IMR-90 (cell line): Measurements from ENCODE around the gene SCAANT1. TPM values are rescaled to one million over a fixed set of nuclear protein-coding genes. Genes with fewer than 3 reads are reported as not detected.

Experiments used
- ATAC-seq: fragments of 200-7000 bp; cut with Tn5 transposase; 2 replicates; pipeline ENCODE4 v1.9.1; 2020; ENCODE audit warnings: low read depth, mild to moderate bottlenecking, moderate library complexity
- BruUV-seq: library from RNA; stranded (reverse); fragments of 400-500 nt; replicated peaks from 2 replicates; lab custom pipeline; 2021; lab: Mats Ljungman, UMichigan
- CTCF ChIA-PET: fragments of 300-600 bp; formaldehyde crosslinking; extraction: SDS; loops from one replicate; lab custom pipeline; 2021; ENCODE audit warnings: antibody characterized with exemption; lab: Yijun Ruan, JAX
- POLR2A ChIA-PET: fragments of 300-600 bp; sonication (Branson Sonifier 250); formaldehyde crosslinking; loops from one replicate; lab custom pipeline; 2022; ENCODE audit warnings: antibody characterized with exemption; ENCODE audit not compliant: unreplicated experiment; lab: Charles Lee
- DNase-seq: peaks from one replicate; pipeline ENCODE4 v3.0.0; 2013
- H2AFZ ChIP-seq: replicated peaks from 2 replicates; pipeline ENCODE3; 2013; ENCODE audit warnings: low read length, mild to moderate bottlenecking; ENCODE audit not compliant: poor library complexity
- H2AK5ac ChIP-seq: 2 replicates; pipeline ENCODE4 v1.6.1; 2013; ENCODE audit warnings: low read depth, low read length, inconsistent platforms
- H2AK9ac ChIP-seq: replicated peaks from 2 replicates; pipeline ENCODE3; 2013; ENCODE audit warnings: mild to moderate bottlenecking, low read depth, low read length, moderate library complexity; ENCODE audit not compliant: poor library complexity
- H2BK120ac ChIP-seq: 2 replicates; pipeline ENCODE4 v1.6.1; 2013; ENCODE audit warnings: low read depth, low read length, inconsistent platforms
- H2BK15ac ChIP-seq: 3 replicates; pipeline ENCODE4 v1.6.1; 2013; ENCODE audit warnings: low read depth, low read length, inconsistent platforms
- H2BK20ac ChIP-seq: 2 replicates; pipeline ENCODE4 v1.6.1; 2013; ENCODE audit warnings: low read depth, mild to moderate bottlenecking, inconsistent platforms, low read length, moderate library complexity
- H2BK5ac ChIP-seq: 2 replicates; pipeline ENCODE4 v1.6.1; 2013; ENCODE audit warnings: mild to moderate bottlenecking, low read depth, low read length, inconsistent platforms; ENCODE audit not compliant: poor library complexity, severe bottlenecking
- H3K14ac ChIP-seq: replicated peaks from 2 replicates; pipeline ENCODE4 v1.6.1; 2013; ENCODE audit warnings: low read depth, low read length, inconsistent platforms
- H3K18ac ChIP-seq: 2 replicates; pipeline ENCODE4 v1.6.1; 2013; ENCODE audit warnings: low read depth, low read length, control low read depth
- H3K23ac ChIP-seq: 2 replicates; pipeline ENCODE4 v1.6.1; 2013; ENCODE audit warnings: low read depth, low read length, inconsistent platforms
- H3K27ac ChIP-seq: 2 replicates; pipeline ENCODE4 v1.5.1; 2013; ENCODE audit warnings: mild to moderate bottlenecking, control low read depth, low read length; ENCODE audit not compliant: insufficient read depth
- H3K27me3 ChIP-seq: 2 replicates; pipeline ENCODE4 v1.6.1; 2013; ENCODE audit warnings: low read length; ENCODE audit not compliant: control insufficient read depth, insufficient read depth
- H3K36me3 ChIP-seq: 2 replicates; pipeline ENCODE4 v1.6.1; 2013; ENCODE audit warnings: low read length, mixed read lengths; ENCODE audit not compliant: control insufficient read depth, insufficient read depth
- H3K4ac ChIP-seq: 2 replicates; pipeline ENCODE4 v1.6.1; 2013; ENCODE audit warnings: low read depth, low read length, inconsistent platforms
- H3K4me1 ChIP-seq: 2 replicates; pipeline ENCODE4 v1.6.1; 2013; ENCODE audit warnings: low read length, mixed read lengths; ENCODE audit not compliant: control insufficient read depth, insufficient read depth
- H3K4me2 ChIP-seq: 2 replicates; pipeline ENCODE4 v1.6.1; 2013; ENCODE audit warnings: low read depth, mild to moderate bottlenecking, control low read depth, low read length, moderate library complexity
- H3K4me3 ChIP-seq: 2 replicates; pipeline ENCODE4 v1.5.1; 2013; ENCODE audit warnings: low read depth, mild to moderate bottlenecking, control low read depth, low read length, moderate library complexity; ENCODE audit not compliant: insufficient read depth
- H3K56ac ChIP-seq: 2 replicates; pipeline ENCODE4 v1.6.1; 2013; ENCODE audit warnings: low read length, inconsistent platforms; ENCODE audit not compliant: insufficient read depth; ENCODE audit errors: extremely low read depth
- H3K79me1 ChIP-seq, 2 experiments: 2 replicates each; pipeline ENCODE4 v1.6.1; 2013; ENCODE audit warnings: low read length in 2 of 2, inconsistent platforms in 1 of 2, low read depth in 1 of 2
- H3K9ac ChIP-seq: 2 replicates; pipeline ENCODE4 v1.6.1; 2013; ENCODE audit warnings: low read depth, low read length, control low read depth
- H3K9me1 ChIP-seq: 2 replicates; pipeline ENCODE4 v1.6.1; 2013; ENCODE audit warnings: low read length, inconsistent platforms; ENCODE audit not compliant: insufficient read depth
- H3K9me3 ChIP-seq: 2 replicates; pipeline ENCODE4 v1.6.1; 2013; ENCODE audit warnings: low read length; ENCODE audit not compliant: control insufficient read depth, insufficient read depth
- H4K20me1 ChIP-seq: 2 replicates; pipeline ENCODE4 v1.6.1; 2013; ENCODE audit warnings: low read length, inconsistent platforms; ENCODE audit not compliant: insufficient read depth
- H4K5ac ChIP-seq: 2 replicates; pipeline ENCODE4 v1.6.1; 2013; ENCODE audit warnings: mild to moderate bottlenecking, low read depth, low read length, control low read depth
- H4K8ac ChIP-seq, 2 experiments: 2 replicates each; pipeline ENCODE4 v1.6.1; 2013; ENCODE audit warnings: low read depth in 2 of 2, low read length in 2 of 2, control low read depth in 1 of 2, inconsistent platforms in 1 of 2
- H4K91ac ChIP-seq: 2 replicates; pipeline ENCODE4 v1.6.1; 2013; ENCODE audit warnings: low read depth, low read length, inconsistent platforms; ENCODE audit not compliant: insufficient read depth
- BHLHE40 ChIP-seq: fragments of 150-350 bp; IDR thresholded peaks from 2 replicates; pipeline ENCODE4 v1.6.1; 2016; ENCODE audit warnings: mild to moderate bottlenecking, low read depth, low read length
- CEBPB ChIP-seq: IDR thresholded peaks from 2 replicates; pipeline ENCODE4 v1.6.1; 2012; ENCODE audit warnings: low read depth, low read length, improper control_type of control experiment
- FOS ChIP-seq: fragments of 150-350 bp; IDR thresholded peaks from 2 replicates; pipeline ENCODE4 v1.6.1; 2016; ENCODE audit warnings: low read depth, low read length
- POLR2A ChIP-seq: IDR thresholded peaks from 2 replicates; pipeline ENCODE4 v1.6.1; 2012; ENCODE audit warnings: mild to moderate bottlenecking, low read depth, low read length
- RAD21 ChIP-seq: IDR thresholded peaks from 2 replicates; pipeline ENCODE4 v1.6.1; 2012; ENCODE audit warnings: low read length, improper control_type of control experiment
- SMC3 ChIP-seq: fragments of 150-350 bp; IDR thresholded peaks from 2 replicates; pipeline ENCODE4 v1.6.1; 2016; ENCODE audit warnings: low read depth, mild to moderate bottlenecking, antibody characterized with exemption, low read length, moderate library complexity
- WGBS, 2 experiments: methylation state at CpG; one replicate each; pipeline versions ENCODE4 v1.1.5 to v1.1.7; 2013; ENCODE audit warnings: missing lambda C conversion rate in 2 of 2; ENCODE audit not compliant: insufficient read length in 1 of 2; ENCODE audit errors: extremely low coverage in 2 of 2; 5-methylcytosine and 5-hydroxymethylcytosine counted together
- dilution Hi-C: fragments of 300-500 bp; cut with HindIII; formaldehyde crosslinking; loops from one replicate; pipeline ENCODE4 v1.14.3; 2018; ENCODE audit warnings: low sequenced_read_pairs; ENCODE audit not compliant: unreplicated experiment
- in situ Hi-C: fragments of 300-500 bp; cut with MboI; formaldehyde crosslinking; loops from 3 replicates; pipeline ENCODE4 v1.14.3; 2019; ENCODE audit warnings: low sequenced_read_pairs, inconsistent platforms, mixed read lengths
- intact Hi-C: fragments of 100-400 bp; cut with micrococcal nuclease; formaldehyde crosslinking; loops from 2 replicates; pipeline ENCODE4 v1.10.0; 2022
- polyA plus RNA-seq, 3 experiments: library from polyadenylated mRNA; depleted of rRNA; stranded (reverse); fragments of >200 nt; gene quantifications; 2 replicates each; pipeline ENCODE4 v1.2.3, GENCODE V29; 2012; ENCODE audit warnings: low replicate concordance in 1 of 3
- total RNA-seq: library from RNA; depleted of rRNA; stranded (reverse); fragments of >200 nt; gene quantifications from 2 replicates; pipeline ENCODE4 v1.2.3, GENCODE V29; 2012
- TF ChIP-seq, protein P1 (sequence below): fragments of 150-350 bp; IDR thresholded peaks from 2 replicates; pipeline ENCODE4 v1.6.1; 2016; ENCODE audit warnings: low read depth, mild to moderate bottlenecking, low read length, moderate library complexity, borderline replicate concordance
- TF ChIP-seq, protein P2 (sequence below): fragments of 150-350 bp; IDR thresholded peaks from 2 replicates; pipeline ENCODE4 v1.6.1; 2017; ENCODE audit warnings: mild to moderate bottlenecking, antibody characterized with exemption, low read length, low read depth

Gene SCAANT1
- total and polyA plus RNA-seq, 2 of the 4 experiments (the other 2 are of a cell fraction) = not detected

DNA sequence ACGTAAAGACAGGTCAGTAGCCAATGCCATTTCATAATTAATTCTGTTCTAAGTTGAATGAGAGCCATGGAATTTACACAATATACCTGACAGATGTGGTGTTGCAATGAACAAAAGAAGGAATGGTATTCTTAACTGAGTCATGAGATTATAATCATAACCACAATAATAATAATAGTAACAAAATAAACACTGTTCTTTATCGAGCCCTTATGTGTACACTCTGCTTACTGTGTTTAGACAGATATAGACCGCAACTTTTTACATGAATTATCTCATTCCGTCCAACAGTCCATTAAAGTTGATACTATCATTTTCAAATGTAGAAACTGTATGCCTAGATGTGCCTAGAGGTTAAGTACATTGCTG is 28.2 kb upstream of the SCAANT1 start:
- Histone ChIP-seq H3K27ac (no peak overlapping the region), H4K91ac (no peak overlapping the region), H2AK5ac (no peak overlapping the region), H2BK20ac (no peak overlapping the region), H3K4me1 (peaks cover 14% of the 10 kb centered on the region), H3K56ac (no peak overlapping the region), H3K9me1 (peaks cover 30% of the 10 kb centered on the region), H2BK120ac (no peak overlapping the region), H3K4me2 (peak overlapping the region; percentile 57; the same call in 1 of the 2 replicates), H2BK5ac (no peak overlapping the region), H3K9me3 (peaks cover 3% of the 10 kb centered on the region), H3K4me3 (no peak overlapping the region), H3K9ac (no peak overlapping the region), H3K4ac (no peak overlapping the region), H3K18ac (no peak overlapping the region), H2AK9ac (no peak overlapping the region), H2BK15ac (no peak overlapping the region), H3K14ac (0 out of 2 replicates have a peak overlapping the region, but pooled peaks have one; percentile 1), H3K36me3 (peaks cover 4% of the 10 kb centered on the region; the same call in 1 of the 2 replicates), H4K8ac (no peak overlapping the region), H3K27me3 (no peaks in the 10 kb centered on the region), H4K20me1 (peaks cover 63% of the 10 kb centered on the region), H4K5ac (no peak overlapping the region), H3K23ac (no peak overlapping the region), H2AFZ (no peak overlapping the region), H3K79me1 (peaks cover 47 to 83% of the 10 kb centered on the region in 2 experiments)
- TF ChIP-seq FOS (peak; percentile 48; the same call in 1 of the 2 replicates), SMC3 (no peak), POLR2A (no peak), RAD21 (no peak), BHLHE40 (no peak), CEBPB (peak; percentile 90)
- TF ChIP-seq, protein P1, sequence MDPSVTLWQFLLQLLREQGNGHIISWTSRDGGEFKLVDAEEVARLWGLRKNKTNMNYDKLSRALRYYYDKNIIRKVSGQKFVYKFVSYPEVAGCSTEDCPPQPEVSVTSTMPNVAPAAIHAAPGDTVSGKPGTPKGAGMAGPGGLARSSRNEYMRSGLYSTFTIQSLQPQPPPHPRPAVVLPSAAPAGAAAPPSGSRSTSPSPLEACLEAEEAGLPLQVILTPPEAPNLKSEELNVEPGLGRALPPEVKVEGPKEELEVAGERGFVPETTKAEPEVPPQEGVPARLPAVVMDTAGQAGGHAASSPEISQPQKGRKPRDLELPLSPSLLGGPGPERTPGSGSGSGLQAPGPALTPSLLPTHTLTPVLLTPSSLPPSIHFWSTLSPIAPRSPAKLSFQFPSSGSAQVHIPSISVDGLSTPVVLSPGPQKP = no peak
- TF ChIP-seq, protein P2, sequence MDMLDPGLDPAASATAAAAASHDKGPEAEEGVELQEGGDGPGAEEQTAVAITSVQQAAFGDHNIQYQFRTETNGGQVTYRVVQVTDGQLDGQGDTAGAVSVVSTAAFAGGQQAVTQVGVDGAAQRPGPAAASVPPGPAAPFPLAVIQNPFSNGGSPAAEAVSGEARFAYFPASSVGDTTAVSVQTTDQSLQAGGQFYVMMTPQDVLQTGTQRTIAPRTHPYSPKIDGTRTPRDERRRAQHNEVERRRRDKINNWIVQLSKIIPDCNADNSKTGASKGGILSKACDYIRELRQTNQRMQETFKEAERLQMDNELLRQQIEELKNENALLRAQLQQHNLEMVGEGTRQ = no peak
- peak; percentile 88 for ATAC-seq
- CTCF ChIA-PET = no interaction called here
- intact Hi-C loops = no loop called here
- POLR2A ChIA-PET = no interaction called here
- in situ Hi-C loops = no loop called here
- no CpG with 5 or more reads among the region's 4 CpGs for WGBS, 2 experiments
- DNase-seq = peak; percentile 76
- no TSS peak for BruUV-seq
- dilution Hi-C loops = no loop called here
